Measurements from ENCODE around the gene ISCA2. TPM values are rescaled to one million over a fixed set of nuclear protein-coding genes. Genes with fewer than 3 reads are reported as not detected.

Gene ISCA2
- total RNA-seq, 4 donors from 2014 or later = 7.9 to 14.7 (median 11.2) TPM

- TF ChIP-seq POLR2A (IDR thresholded peaks at IDR 0.05) (no peak), POLR2AphosphoS5 (IDR thresholded peaks at IDR 0.05) (no peak), EP300 (IDR thresholded peaks at IDR 0.05) (no peak)
- TF ChIP-seq, protein P1, sequence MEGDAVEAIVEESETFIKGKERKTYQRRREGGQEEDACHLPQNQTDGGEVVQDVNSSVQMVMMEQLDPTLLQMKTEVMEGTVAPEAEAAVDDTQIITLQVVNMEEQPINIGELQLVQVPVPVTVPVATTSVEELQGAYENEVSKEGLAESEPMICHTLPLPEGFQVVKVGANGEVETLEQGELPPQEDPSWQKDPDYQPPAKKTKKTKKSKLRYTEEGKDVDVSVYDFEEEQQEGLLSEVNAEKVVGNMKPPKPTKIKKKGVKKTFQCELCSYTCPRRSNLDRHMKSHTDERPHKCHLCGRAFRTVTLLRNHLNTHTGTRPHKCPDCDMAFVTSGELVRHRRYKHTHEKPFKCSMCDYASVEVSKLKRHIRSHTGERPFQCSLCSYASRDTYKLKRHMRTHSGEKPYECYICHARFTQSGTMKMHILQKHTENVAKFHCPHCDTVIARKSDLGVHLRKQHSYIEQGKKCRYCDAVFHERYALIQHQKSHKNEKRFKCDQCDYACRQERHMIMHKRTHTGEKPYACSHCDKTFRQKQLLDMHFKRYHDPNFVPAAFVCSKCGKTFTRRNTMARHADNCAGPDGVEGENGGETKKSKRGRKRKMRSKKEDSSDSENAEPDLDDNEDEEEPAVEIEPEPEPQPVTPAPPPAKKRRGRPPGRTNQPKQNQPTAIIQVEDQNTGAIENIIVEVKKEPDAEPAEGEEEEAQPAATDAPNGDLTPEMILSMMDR (IDR thresholded peaks at IDR 0.05) = no peak
- no peak overlapping the region for H3K27ac ChIP-seq
Observed at GRCh38 chr14:74522740-74523139, 29.2 kb downstream of the ISCA2 start.

DNA sequence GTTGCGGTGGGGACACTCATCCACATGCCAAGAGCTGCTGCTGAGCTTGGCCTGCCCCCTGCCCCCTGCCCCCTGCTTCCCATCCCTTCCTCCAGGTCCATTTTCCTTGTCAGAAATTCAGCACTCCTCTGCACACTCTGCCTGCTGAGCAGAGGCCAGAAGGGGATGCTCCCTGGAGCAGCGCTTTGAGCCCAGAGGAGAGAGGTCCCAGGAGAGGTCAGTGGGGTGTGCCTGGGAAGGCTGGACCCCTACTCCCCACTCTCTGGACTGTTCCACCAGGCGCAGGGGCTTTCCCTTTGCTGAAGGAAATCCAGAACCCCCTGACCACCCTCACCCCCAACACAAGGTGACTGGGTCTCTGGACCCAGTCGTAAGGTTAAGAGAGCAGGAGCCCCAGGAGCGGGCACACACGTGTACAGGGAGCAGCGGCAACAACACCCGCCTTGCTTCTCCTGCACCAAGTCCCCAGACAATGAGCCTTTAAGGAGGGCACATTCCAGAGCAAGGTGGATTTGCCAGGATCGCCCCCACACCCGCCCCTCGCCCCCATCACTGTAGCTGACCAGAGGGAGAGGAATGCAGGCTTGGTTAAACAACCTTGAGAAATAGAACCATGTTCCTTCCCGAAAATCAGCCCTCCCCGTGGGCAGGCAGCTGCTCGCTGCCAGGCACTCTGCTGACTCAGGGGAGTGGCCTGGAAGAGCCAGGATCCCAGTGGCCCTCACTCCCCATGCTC is 30.7 kb downstream of the ISCA2 start:
- H3K27ac ChIP-seq = no peak overlapping the region
- H3K27me3 ChIP-seq = no peaks in the 10 kb centered on the region
- H3K36me3 ChIP-seq = peaks cover 12% of the 10 kb centered on the region
- no peak for DNase-seq (ENCODE audit: low spot score in 2 of 2)
- no peaks in the 10 kb centered on the region for H3K4me1 ChIP-seq
- H3K9me3 ChIP-seq = no peaks in the 10 kb centered on the region
- WGBS = 62% methylated on average over 13 of the region's 14 CpGs
- no peak for TF ChIP-seq POLR2A (IDR thresholded peaks at IDR 0.05)
- TF ChIP-seq, protein P1 (IDR thresholded peaks at IDR 0.05) = no peak
- TF ChIP-seq EP300 (IDR thresholded peaks at IDR 0.05) = no peak
- TF ChIP-seq POLR2AphosphoS5 (IDR thresholded peaks at IDR 0.05) = no peak
- no peak overlapping the region for H3K4me3 ChIP-seq

More at GRCh38 chr14:74522740-74523139, 29.2 kb downstream of the ISCA2 start:
- 96% methylated on average over 7 of the region's 7 CpGs for WGBS
- Histone ChIP-seq H3K9me3 (no peaks in the 10 kb centered on the region), H3K4me3 (no peak overlapping the region), H3K36me3 (peaks cover 12% of the 10 kb centered on the region), H3K4me1 (peaks cover 4% of the 10 kb centered on the region), H3K27me3 (no peaks in the 10 kb centered on the region)
- DNase-seq (ENCODE audit: low spot score in 2 of 2) = no peak

- H3K4me3 ChIP-seq = no peak overlapping the region
- no peak for DNase-seq (ENCODE audit: low spot score in 2 of 2)
- peaks cover 12% of the 10 kb centered on the region for H3K36me3 ChIP-seq
- H3K9me3 ChIP-seq = no peaks in the 10 kb centered on the region
- H3K27ac ChIP-seq = no peak overlapping the region
- no peak for TF ChIP-seq EP300 (IDR thresholded peaks at IDR 0.05)
- TF ChIP-seq POLR2AphosphoS5 (IDR thresholded peaks at IDR 0.05) = no peak
- no peak for TF ChIP-seq POLR2A (IDR thresholded peaks at IDR 0.05)
- TF ChIP-seq, protein P1 (IDR thresholded peaks at IDR 0.05) = no peak
- no peaks in the 10 kb centered on the region for H3K4me1 ChIP-seq
- no peaks in the 10 kb centered on the region for H3K27me3 ChIP-seq
Observed at GRCh38 chr14:74524812-74525135, 31.2 kb downstream of the ISCA2 start.

DNA sequence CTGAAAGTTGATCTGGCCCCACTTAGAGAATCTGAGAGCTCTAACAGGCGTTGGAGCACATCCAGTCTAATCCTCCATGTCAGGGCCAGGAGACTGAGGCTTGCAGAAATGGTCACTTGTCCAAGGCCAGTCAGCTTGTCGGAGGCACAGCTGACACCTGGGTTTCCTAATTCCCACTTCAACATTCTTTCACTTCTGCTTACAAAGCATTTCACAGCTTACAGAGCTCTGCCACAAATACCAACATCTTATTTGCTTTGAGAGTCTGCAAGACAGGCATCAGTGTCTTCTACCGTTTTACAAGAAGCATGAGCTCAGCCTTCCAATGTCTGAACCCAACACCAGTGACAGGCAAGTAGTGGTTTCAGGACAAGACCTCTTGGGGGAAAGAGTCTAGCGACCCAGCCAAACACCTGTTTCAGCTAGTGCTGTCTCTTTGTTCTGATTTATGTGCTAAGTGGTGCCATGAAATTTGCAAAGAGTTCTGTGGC is 31.8 kb downstream of the ISCA2 start:
- peaks cover 12% of the 10 kb centered on the region for H3K36me3 ChIP-seq
- no peak overlapping the region for H3K27ac ChIP-seq
- no peaks in the 10 kb centered on the region for H3K4me1 ChIP-seq
- DNase-seq (ENCODE audit: low spot score in 2 of 2) = no peak
- no peaks in the 10 kb centered on the region for H3K27me3 ChIP-seq
- TF ChIP-seq, protein P1 (IDR thresholded peaks at IDR 0.05) = no peak
- TF ChIP-seq EP300 (IDR thresholded peaks at IDR 0.05) = no peak
- TF ChIP-seq POLR2A (IDR thresholded peaks at IDR 0.05) = no peak
- TF ChIP-seq POLR2AphosphoS5 (IDR thresholded peaks at IDR 0.05) = no peak
- H3K4me3 ChIP-seq = no peak overlapping the region
- H3K9me3 ChIP-seq = no peaks in the 10 kb centered on the region
- WGBS = 66% methylated on average over 4 of the region's 4 CpGs

DNA sequence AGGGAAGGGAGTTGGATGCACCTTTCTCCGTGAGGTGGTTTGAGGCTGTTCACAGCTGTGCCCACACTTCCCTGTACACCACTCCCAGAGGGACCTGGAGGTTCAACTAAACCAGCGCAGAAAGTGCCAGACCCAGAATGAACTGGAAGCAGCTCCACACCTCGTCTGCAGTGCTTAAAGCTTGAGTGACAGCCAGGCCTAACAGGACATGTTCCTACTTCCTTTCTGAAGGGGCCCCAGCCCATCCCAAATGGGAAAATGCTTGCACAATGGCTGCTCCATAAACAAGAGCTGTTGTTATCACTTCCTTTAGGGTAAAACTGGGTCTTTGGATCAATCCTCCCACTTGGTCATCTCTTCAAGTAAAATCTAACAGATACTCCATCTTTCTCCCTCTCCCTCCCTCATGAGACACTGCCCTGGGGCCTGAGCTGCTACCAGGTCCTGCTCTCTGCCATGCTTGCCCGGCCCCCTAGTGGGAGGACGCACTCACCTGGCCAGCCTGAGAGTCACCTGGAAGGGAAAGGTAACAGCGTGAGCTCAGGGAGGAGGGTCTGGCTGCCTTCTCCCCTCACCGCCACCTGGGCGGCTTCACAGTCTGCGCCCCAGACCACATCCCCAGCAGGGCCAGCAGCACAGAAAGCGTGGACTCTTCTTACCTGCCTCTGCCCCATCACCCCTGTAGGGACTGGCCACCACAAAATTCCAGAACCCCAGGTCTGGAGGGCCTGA is 33.5 kb downstream of the ISCA2 start:
- WGBS = 83% methylated on average over 10 of the region's 10 CpGs
- DNase-seq (ENCODE audit: low spot score in 2 of 2) = no peak

More for the DNA sequence above, 33.5 kb downstream of the ISCA2 start:
- Histone ChIP-seq H3K4me3 (no peak overlapping the region), H3K27me3 (no peaks in the 10 kb centered on the region), H3K9me3 (no peaks in the 10 kb centered on the region), H3K36me3 (peaks cover 4% of the 10 kb centered on the region), H3K27ac (no peak overlapping the region), H3K4me1 (peaks cover 3% of the 10 kb centered on the region)
- TF ChIP-seq POLR2A (IDR thresholded peaks at IDR 0.05) (no peak), EP300 (IDR thresholded peaks at IDR 0.05) (no peak), POLR2AphosphoS5 (IDR thresholded peaks at IDR 0.05) (no peak)
- TF ChIP-seq, protein P1 (IDR thresholded peaks at IDR 0.05) = no peak
